ENCODE measurements around the gene DLGAP1.

Gene DLGAP1

GRCh38 chr18:3451989-3452749 lies 1002.9 kb downstream of the DLGAP1 start:
- Histone ChIP-seq H3K4me3 (ENCODE audit: low read length) (peak overlapping the region; percentile 94), H3K4me1 (ENCODE audit: control insufficient read depth, insufficient read depth, low read length) (peaks cover 38% of the 10 kb centered on the region), H3K9me3 (ENCODE audit: control insufficient read depth, low read length) (no peaks in the 10 kb centered on the region), H3K36me3 (ENCODE audit: control insufficient read depth, insufficient read depth, low read length) (no peaks in the 10 kb centered on the region), H3K27me3 (ENCODE audit: control insufficient read depth, insufficient read depth, low read length) (no peaks in the 10 kb centered on the region), H3K9ac (ENCODE audit: low read length) (peak overlapping the region; percentile 100)

- Histone ChIP-seq H3K4me1 (ENCODE audit: control insufficient read depth, insufficient read depth, low read length) (peaks cover 41% of the 10 kb centered on the region), H3K27me3 (ENCODE audit: control insufficient read depth, insufficient read depth, low read length) (no peaks in the 10 kb centered on the region), H3K36me3 (ENCODE audit: control insufficient read depth, insufficient read depth, low read length) (no peaks in the 10 kb centered on the region), H3K4me3 (ENCODE audit: low read length) (peak overlapping the region; percentile 94), H3K9me3 (ENCODE audit: control insufficient read depth, low read length) (no peaks in the 10 kb centered on the region), H3K9ac (ENCODE audit: low read length) (peak overlapping the region; percentile 100)
These were observed 1003.7 kb downstream of the DLGAP1 start for GRCh38 chr18:3451183-3451988.

- Histone ChIP-seq H3K9ac (ENCODE audit: low read length) (peak overlapping the region; percentile 100), H3K4me1 (ENCODE audit: control insufficient read depth, insufficient read depth, low read length) (peaks cover 38% of the 10 kb centered on the region), H3K27me3 (ENCODE audit: control insufficient read depth, insufficient read depth, low read length) (no peaks in the 10 kb centered on the region), H3K36me3 (ENCODE audit: control insufficient read depth, insufficient read depth, low read length) (no peaks in the 10 kb centered on the region), H3K9me3 (ENCODE audit: control insufficient read depth, low read length) (no peaks in the 10 kb centered on the region), H3K4me3 (ENCODE audit: low read length) (peak overlapping the region; percentile 94)
These were observed 1004.3 kb downstream of the DLGAP1 start for GRCh38 chr18:3450799-3451182.

GRCh38 chr18:3450012-3450798 lies 1004.9 kb downstream of the DLGAP1 start, which contains the start of gene TGIF1:
Gene TGIF1 (plus strand): TSS chr18:3450172. CDS start chr18:3450490, 318 bp downstream.
- no peaks in the 10 kb centered on the region for H3K27me3 ChIP-seq (ENCODE audit: control insufficient read depth, insufficient read depth, low read length)
- no peaks in the 10 kb centered on the region for H3K9me3 ChIP-seq (ENCODE audit: control insufficient read depth, low read length)
- peak within 1 kb of the TSS; percentile 94 for H3K4me3 ChIP-seq (ENCODE audit: low read length)
- no peaks in the 10 kb centered on the region for H3K36me3 ChIP-seq (ENCODE audit: control insufficient read depth, insufficient read depth, low read length)
- H3K4me1 ChIP-seq (ENCODE audit: control insufficient read depth, insufficient read depth, low read length) = peaks cover 32% of the 10 kb centered on the region
- H3K9ac ChIP-seq (ENCODE audit: low read length) = peak within 1 kb of the TSS; percentile 100

GRCh38 chr18:3449512-3450011 lies 1005.5 kb downstream of the DLGAP1 start:
- H3K4me3 ChIP-seq (ENCODE audit: low read length) = peak overlapping the region; percentile 60
- H3K9me3 ChIP-seq (ENCODE audit: control insufficient read depth, low read length) = no peaks in the 10 kb centered on the region
- peaks cover 27% of the 10 kb centered on the region for H3K4me1 ChIP-seq (ENCODE audit: control insufficient read depth, insufficient read depth, low read length)
- no peaks in the 10 kb centered on the region for H3K27me3 ChIP-seq (ENCODE audit: control insufficient read depth, insufficient read depth, low read length)
- H3K9ac ChIP-seq (ENCODE audit: low read length) = peak overlapping the region; percentile 100
- no peaks in the 10 kb centered on the region for H3K36me3 ChIP-seq (ENCODE audit: control insufficient read depth, insufficient read depth, low read length)

- H3K9ac ChIP-seq (ENCODE audit: low read length) = peak overlapping the region; percentile 100
- H3K4me3 ChIP-seq (ENCODE audit: low read length) = peak overlapping the region; percentile 79
- H3K36me3 ChIP-seq (ENCODE audit: control insufficient read depth, insufficient read depth, low read length) = no peaks in the 10 kb centered on the region
- no peaks in the 10 kb centered on the region for H3K27me3 ChIP-seq (ENCODE audit: control insufficient read depth, insufficient read depth, low read length)
- H3K4me1 ChIP-seq (ENCODE audit: control insufficient read depth, insufficient read depth, low read length) = peaks cover 23% of the 10 kb centered on the region
- H3K9me3 ChIP-seq (ENCODE audit: control insufficient read depth, low read length) = no peaks in the 10 kb centered on the region
These were observed 1006.1 kb downstream of the DLGAP1 start for GRCh38 chr18:3448838-3449511.

GRCh38 chr18:3447895-3448837 lies 1006.9 kb downstream of the DLGAP1 start:
- no peaks in the 10 kb centered on the region for H3K27me3 ChIP-seq (ENCODE audit: control insufficient read depth, insufficient read depth, low read length)
- H3K36me3 ChIP-seq (ENCODE audit: control insufficient read depth, insufficient read depth, low read length) = no peaks in the 10 kb centered on the region
- H3K4me1 ChIP-seq (ENCODE audit: control insufficient read depth, insufficient read depth, low read length) = peaks cover 20% of the 10 kb centered on the region
- no peaks in the 10 kb centered on the region for H3K9me3 ChIP-seq (ENCODE audit: control insufficient read depth, low read length)
- H3K9ac ChIP-seq (ENCODE audit: low read length) = peak overlapping the region; percentile 100
- peak overlapping the region; percentile 79 for H3K4me3 ChIP-seq (ENCODE audit: low read length)

GRCh38 chr18:3447068-3447894 lies 1007.8 kb downstream of the DLGAP1 start:
- peak overlapping the region; percentile 70 for H3K4me3 ChIP-seq (ENCODE audit: low read length)
- peaks cover 14% of the 10 kb centered on the region for H3K4me1 ChIP-seq (ENCODE audit: control insufficient read depth, insufficient read depth, low read length)
- H3K9ac ChIP-seq (ENCODE audit: low read length) = peak overlapping the region; percentile 92
- no peaks in the 10 kb centered on the region for H3K27me3 ChIP-seq (ENCODE audit: control insufficient read depth, insufficient read depth, low read length)
- no peaks in the 10 kb centered on the region for H3K36me3 ChIP-seq (ENCODE audit: control insufficient read depth, insufficient read depth, low read length)
- no peaks in the 10 kb centered on the region for H3K9me3 ChIP-seq (ENCODE audit: control insufficient read depth, low read length)
